ENCODE results near the gene DRD5. TPM values are rescaled to one million over a fixed set of nuclear protein-coding genes. Genes with fewer than 3 reads are reported as not detected.
"Not testable (repeated sequence)": the region's sequence is repeated elsewhere in the genome, so short reads cannot be mapped to it uniquely, and the experiment has no call there.

DRD5 gene
- 0.09 TPM in 2 of 3 replicates, not detected in the other for total RNA-seq

DNA sequence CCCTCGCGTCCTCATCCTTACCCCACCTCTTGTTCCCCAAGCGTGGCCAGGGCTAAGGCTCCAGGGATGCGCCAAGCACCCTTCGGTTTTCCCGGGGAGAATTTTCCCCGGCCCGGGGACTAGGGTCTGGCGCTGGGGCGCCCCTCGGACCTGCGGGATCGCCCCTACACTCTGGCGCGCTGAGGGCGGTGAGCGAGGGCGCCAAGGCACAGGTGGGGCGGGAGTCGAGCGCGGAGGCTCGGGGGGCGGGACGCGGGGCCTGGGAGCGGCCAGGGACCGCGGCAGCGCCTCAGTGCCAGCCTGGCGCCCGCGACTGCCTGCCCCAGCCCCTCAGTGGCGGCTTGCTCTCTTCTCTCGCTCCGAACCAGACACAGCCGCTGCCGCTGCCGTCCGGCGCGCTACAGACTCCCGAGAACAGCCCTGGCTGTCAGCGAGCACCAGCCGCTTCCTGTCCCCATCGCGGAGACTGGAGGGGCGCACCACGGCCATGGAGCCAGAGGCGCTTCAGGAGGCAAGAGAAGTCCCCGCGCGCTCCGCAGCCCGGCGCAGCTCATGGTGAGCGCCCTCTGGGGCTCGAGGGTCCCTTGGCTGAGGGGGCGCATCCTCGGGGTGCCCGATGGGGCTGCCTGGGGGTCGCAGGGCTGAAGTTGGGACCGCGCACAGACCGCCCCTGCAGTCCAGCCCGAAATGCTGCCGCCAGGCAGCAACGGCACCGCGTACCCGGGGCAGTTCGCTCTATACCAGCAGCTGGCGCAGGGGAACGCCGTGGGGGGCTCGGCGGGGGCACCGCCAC lies at the start of gene DRD5:
Gene DRD5, plus strand, starts transcription at position 292 of the 793 bp plus-strand sequence. Its CDS starts 396 bp downstream, at position 688.
- Mint-ChIP-seq H3K4me3 (peak within 1 kb of the TSS; percentile 48), H3K27me3 (ENCODE audit: low read depth) (peaks cover 96% of the 10 kb centered on the region)
- no peak for DNase-seq (ENCODE audit: low spot score in 2 of 2, unreplicated experiment in 2 of 2)

DNA sequence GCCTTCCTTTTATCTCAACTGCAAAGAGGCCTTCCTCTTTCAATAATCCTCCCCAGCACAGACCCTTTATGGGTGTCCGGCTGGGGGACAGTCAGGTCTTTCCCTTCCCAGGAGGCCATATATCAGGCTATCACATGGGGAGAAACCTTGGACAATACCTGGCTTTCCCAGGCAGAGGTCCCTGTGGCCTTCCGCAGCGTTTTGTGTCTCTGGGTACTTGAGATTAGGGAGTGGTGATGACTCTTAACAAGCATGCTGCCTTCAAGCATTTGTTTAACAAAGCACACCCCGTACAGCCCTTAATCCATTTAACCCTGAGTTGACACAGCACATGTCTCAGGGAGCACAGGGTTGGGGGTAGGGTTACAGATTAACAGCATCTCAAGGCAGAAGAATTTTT lies 49.2 kb upstream of the DRD5 start:
- H3K27me3 Mint-ChIP-seq (ENCODE audit: low read depth) = peaks cover 12% of the 10 kb centered on the region
- not testable (repeated sequence) for H3K27ac Mint-ChIP-seq; H3K36me3 Mint-ChIP-seq; DNase-seq (ENCODE audit: low spot score in 2 of 2, unreplicated experiment in 2 of 2); H3K4me1 Mint-ChIP-seq; H3K4me3 Mint-ChIP-seq; H3K9me3 Mint-ChIP-seq

More for the DNA sequence above, at the start of gene DRD5:
- Mint-ChIP-seq H3K27ac (no peak within 1 kb of the TSS), H3K9me3 (no peaks in the 10 kb centered on the region), H3K36me3 (no peaks in the 10 kb centered on the region), H3K4me1 (no peaks in the 10 kb centered on the region)
- TF ChIP-seq, protein P1, sequence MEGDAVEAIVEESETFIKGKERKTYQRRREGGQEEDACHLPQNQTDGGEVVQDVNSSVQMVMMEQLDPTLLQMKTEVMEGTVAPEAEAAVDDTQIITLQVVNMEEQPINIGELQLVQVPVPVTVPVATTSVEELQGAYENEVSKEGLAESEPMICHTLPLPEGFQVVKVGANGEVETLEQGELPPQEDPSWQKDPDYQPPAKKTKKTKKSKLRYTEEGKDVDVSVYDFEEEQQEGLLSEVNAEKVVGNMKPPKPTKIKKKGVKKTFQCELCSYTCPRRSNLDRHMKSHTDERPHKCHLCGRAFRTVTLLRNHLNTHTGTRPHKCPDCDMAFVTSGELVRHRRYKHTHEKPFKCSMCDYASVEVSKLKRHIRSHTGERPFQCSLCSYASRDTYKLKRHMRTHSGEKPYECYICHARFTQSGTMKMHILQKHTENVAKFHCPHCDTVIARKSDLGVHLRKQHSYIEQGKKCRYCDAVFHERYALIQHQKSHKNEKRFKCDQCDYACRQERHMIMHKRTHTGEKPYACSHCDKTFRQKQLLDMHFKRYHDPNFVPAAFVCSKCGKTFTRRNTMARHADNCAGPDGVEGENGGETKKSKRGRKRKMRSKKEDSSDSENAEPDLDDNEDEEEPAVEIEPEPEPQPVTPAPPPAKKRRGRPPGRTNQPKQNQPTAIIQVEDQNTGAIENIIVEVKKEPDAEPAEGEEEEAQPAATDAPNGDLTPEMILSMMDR (IDR thresholded peaks at IDR 0.05; ENCODE audit: unreplicated experiment) = no peak

DNA sequence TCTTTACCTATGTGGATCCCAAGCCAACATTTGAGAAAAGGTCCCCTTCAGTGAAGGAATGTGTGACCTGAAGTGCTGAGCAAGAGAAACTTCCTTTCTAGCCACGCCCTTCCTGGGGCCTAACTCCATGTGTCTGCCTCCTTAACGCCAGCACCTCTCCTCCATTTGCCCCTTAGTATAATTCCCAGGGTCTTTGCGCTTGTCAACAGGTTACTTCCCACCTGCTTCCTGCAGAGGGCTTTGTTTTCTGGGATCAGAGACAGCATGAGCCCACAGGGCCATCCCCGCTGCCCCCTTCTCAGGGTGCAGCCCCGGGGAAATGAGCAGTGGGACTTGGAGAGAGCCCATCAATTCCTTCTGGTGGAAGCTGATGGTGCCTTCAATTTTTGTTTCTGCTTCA lies 45.9 kb upstream of the DRD5 start:
- TF ChIP-seq, protein P1 (IDR thresholded peaks at IDR 0.05; ENCODE audit: unreplicated experiment) = no peak
- Mint-ChIP-seq H3K4me1 (no peaks in the 10 kb centered on the region), H3K9me3 (no peaks in the 10 kb centered on the region), H3K27ac (no peak overlapping the region), H3K27me3 (ENCODE audit: low read depth) (peaks cover 9% of the 10 kb centered on the region), H3K4me3 (no peak overlapping the region), H3K36me3 (no peaks in the 10 kb centered on the region)
- DNase-seq (ENCODE audit: low spot score in 2 of 2, unreplicated experiment in 2 of 2) = no peak

DNA sequence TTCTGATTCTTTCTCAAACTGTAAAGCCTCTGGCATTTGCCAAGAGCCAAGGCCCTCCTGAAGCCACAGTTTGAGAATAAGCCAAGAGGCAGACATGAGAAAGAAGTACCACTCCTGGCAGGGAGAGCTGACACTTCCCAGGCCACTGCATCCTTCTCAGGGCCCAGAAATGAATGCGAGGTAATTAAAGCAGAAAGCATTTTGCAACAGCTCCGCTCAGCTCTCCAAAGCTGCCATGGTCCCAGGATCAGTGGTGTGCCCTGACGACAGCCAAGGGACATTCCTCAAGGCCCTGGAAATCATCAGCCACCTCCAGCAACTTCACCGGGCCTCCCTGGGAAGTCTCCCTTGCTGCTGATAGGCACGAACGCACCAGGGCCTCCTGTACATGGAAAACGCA lies 44.2 kb upstream of the DRD5 start:
- not testable (repeated sequence) for DNase-seq (ENCODE audit: low spot score in 2 of 2, unreplicated experiment in 2 of 2); H3K27me3 Mint-ChIP-seq (ENCODE audit: low read depth); H3K4me3 Mint-ChIP-seq

DNA sequence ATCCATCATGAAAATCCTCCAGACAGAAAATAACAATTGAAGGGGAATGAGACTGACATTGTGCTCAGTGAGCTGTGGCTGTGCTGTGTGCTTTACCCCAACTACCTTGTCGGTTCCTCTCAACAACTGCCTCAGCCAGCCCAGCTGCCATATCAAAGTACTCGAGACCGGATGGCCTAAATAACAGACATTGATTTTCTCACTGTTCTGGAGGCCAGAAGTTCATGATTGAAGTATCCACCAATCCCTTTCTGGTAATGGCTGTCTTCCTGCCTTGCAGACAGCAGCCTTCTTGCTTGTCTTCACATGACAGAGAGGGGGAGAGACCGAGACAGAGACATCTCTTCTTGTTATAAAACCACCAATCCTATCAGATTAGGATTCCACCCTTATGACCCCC lies 37.6 kb upstream of the DRD5 start:
- H3K4me1 Mint-ChIP-seq, H3K4me3 Mint-ChIP-seq: not testable (repeated sequence)

More for the DNA sequence above, 44.2 kb upstream of the DRD5 start:
- H3K9me3 Mint-ChIP-seq, H3K4me1 Mint-ChIP-seq, H3K36me3 Mint-ChIP-seq, H3K27ac Mint-ChIP-seq: not testable (repeated sequence)

DNA sequence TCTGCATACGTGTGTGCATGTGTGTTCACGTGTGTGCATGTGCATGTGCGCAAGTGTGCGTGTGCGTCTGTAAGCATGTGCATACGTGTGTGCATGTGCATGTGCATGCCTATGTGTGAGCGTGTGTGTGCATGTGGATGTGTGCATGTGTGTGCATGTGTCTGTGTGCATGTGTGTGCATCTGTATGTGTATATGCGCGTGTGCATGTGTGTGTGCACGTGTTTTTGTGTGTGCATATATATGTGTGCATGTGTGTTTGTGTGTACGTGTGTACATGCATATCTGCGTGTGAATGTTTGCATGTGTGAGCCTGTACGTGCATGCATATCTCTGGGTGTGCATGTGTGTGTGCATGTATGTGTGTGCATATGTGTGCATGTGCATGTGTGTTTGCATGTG lies 35.7 kb upstream of the DRD5 start:
- H3K4me1 Mint-ChIP-seq = no peaks in the 10 kb centered on the region
- TF ChIP-seq, protein P1 (IDR thresholded peaks at IDR 0.05; ENCODE audit: unreplicated experiment) = no peak
- no peak overlapping the region for H3K27ac Mint-ChIP-seq
- no peaks in the 10 kb centered on the region for H3K36me3 Mint-ChIP-seq
- DNase-seq (ENCODE audit: low spot score in 2 of 2, unreplicated experiment in 2 of 2) = no peak
- H3K27me3 Mint-ChIP-seq (ENCODE audit: low read depth) = peaks cover 20% of the 10 kb centered on the region
- no peak overlapping the region for H3K4me3 Mint-ChIP-seq
- H3K9me3 Mint-ChIP-seq = peaks cover 4% of the 10 kb centered on the region

More for the DNA sequence above, 37.6 kb upstream of the DRD5 start:
- not testable (repeated sequence) for H3K9me3 Mint-ChIP-seq; H3K36me3 Mint-ChIP-seq; H3K27ac Mint-ChIP-seq; DNase-seq (ENCODE audit: low spot score in 2 of 2, unreplicated experiment in 2 of 2)
- peaks cover 22% of the 10 kb centered on the region for H3K27me3 Mint-ChIP-seq (ENCODE audit: low read depth)

DNA sequence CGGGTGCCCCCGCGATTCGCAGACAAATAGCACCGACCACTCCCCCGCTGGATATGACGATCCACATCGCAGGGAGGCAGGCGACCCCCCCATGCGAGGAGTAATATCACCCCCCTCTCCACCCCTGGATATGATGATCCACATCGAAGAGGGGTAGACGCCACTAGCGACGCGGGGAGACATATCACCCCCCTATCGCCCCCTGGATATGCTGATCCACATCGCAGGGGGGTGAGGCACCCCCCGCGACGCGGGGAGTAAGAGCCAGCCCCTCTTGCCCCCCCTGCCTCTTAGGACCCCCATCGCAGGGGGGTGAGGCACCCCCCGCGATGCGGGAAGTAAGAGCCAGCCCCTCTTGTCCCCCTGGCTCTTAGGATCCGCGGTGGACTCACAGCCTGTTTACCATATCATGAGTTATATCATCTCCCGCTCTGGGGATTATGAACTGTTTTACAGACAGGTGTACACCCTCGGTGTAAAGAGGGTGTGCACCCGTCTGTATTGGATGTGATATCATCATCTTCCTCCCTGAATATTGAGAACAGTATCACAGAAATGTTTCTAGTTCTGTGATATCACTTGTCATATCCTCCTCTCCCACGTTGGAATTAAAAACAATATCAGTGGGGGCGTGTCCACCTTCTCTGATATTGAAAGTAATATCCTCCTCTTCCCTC lies 22.7 kb upstream of the DRD5 start:
- Mint-ChIP-seq H3K4me3 (no peak overlapping the region), H3K36me3 (no peaks in the 10 kb centered on the region), H3K27ac (no peak overlapping the region), H3K27me3 (ENCODE audit: low read depth) (peaks cover 44% of the 10 kb centered on the region), H3K4me1 (peaks cover under 1% of the 10 kb centered on the region), H3K9me3 (no peaks in the 10 kb centered on the region)
- DNase-seq (ENCODE audit: low spot score in 2 of 2, unreplicated experiment in 2 of 2) = no peak
- TF ChIP-seq, protein P1 (IDR thresholded peaks at IDR 0.05; ENCODE audit: unreplicated experiment) = no peak

Measured in mesothelial cell of epicardium (in vitro differentiated cells).